Cardiac fibroblast (primary cell): ENCODE measurements around the gene FBXO42.

ENCODE experiments used
- DNase-seq, 2 donors: peaks; one replicate each; pipeline versions ENCODE4 v3.0.0 to v3.0.0-alpha.2; 2010; ENCODE audit warnings: low read depth in 2 of 2
- H3K4me3 ChIP-seq, 2 donors: replicated peaks in 1 of 2; 1 replicate in 1 of 2; 2 replicates in 1 of 2; pipeline ENCODE4 v1.5.1; 2011; ENCODE audit warnings: low read depth in 2 of 2, low read length in 2 of 2, mild to moderate bottlenecking in 2 of 2, moderate library complexity in 1 of 2
- TF ChIP-seq, protein P1 (sequence below): IDR thresholded peaks from one replicate; pipeline ENCODE4 v1.5.1; 2011; ENCODE audit warnings: low read depth, mild to moderate bottlenecking, low read length, inconsistent platforms

The FBXO42 gene

DNA sequence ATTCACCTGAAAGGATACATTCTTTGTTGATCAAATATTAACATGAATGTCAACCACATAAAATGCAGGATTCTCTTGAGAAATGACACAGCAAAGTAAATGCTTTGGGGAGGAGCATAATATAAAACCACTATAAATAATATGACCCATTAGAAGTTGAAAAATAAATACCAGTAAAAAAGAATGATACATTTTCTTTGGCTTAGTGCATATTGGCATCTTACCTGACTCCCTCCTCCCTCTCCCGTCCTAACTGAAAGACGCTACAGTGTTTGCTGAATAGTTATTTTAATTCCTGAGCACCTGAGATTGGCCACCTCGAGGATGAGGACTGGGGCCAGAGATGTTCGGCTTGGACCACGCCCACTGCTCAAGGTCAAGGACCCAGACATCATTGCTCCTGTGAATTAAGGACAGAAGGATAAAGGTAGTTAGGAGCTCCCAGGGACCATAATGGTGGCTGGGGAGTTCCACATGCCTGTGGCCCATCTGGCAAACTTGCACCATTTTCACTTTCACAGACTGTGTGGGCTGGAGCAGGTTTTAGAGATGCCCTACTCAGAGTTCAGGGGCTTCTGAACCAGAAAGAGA lies 98.9 kb downstream of the FBXO42 start:
- H3K4me3 ChIP-seq: no peak overlapping the region
- no peak for DNase-seq
- TF ChIP-seq, protein P1, sequence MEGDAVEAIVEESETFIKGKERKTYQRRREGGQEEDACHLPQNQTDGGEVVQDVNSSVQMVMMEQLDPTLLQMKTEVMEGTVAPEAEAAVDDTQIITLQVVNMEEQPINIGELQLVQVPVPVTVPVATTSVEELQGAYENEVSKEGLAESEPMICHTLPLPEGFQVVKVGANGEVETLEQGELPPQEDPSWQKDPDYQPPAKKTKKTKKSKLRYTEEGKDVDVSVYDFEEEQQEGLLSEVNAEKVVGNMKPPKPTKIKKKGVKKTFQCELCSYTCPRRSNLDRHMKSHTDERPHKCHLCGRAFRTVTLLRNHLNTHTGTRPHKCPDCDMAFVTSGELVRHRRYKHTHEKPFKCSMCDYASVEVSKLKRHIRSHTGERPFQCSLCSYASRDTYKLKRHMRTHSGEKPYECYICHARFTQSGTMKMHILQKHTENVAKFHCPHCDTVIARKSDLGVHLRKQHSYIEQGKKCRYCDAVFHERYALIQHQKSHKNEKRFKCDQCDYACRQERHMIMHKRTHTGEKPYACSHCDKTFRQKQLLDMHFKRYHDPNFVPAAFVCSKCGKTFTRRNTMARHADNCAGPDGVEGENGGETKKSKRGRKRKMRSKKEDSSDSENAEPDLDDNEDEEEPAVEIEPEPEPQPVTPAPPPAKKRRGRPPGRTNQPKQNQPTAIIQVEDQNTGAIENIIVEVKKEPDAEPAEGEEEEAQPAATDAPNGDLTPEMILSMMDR: no peak

DNA sequence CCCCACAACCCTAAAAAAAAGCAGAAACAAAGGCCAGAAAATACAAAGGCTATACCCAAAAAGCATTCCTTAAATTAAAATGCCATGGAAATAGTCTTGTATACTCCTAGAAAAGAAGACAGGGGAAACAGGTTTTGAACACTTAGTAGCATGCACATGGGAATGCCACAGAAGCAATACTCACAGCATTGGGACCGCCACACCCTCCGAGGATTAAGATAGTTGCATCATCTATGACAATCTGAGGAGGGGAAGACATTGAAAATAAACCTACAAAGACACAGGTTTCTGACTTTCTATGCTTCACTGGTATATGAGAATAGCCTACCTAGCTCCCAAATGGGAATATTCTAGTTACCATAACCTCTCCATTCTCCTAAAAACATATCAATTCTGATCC lies 99.4 kb downstream of the FBXO42 start:
- H3K4me3 ChIP-seq: no peak overlapping the region
- DNase-seq: no peak
- TF ChIP-seq, protein P1: no peak

DNA sequence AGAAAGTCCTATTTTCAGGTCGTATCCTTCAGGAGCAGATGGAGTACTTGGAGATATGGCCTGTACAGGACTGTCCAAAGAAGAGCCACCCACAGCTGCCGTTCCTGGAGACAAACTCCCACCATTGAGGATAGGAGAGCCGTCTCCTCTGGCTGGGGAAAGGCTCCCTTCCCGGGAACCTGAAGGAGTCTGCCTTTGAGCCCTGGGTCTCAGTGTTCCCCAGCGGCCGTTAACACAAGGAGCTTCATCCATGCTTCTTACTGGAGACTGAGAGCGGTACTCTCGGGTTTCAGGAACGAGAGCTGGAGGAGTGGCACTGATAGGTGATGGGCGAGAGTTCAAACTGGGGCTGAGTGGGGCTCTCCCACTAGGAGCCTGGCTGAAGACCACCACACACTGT lies 100.9 kb downstream of the FBXO42 start:
- no peak for DNase-seq
- TF ChIP-seq, protein P1: no peak
- no peak overlapping the region for H3K4me3 ChIP-seq

DNA sequence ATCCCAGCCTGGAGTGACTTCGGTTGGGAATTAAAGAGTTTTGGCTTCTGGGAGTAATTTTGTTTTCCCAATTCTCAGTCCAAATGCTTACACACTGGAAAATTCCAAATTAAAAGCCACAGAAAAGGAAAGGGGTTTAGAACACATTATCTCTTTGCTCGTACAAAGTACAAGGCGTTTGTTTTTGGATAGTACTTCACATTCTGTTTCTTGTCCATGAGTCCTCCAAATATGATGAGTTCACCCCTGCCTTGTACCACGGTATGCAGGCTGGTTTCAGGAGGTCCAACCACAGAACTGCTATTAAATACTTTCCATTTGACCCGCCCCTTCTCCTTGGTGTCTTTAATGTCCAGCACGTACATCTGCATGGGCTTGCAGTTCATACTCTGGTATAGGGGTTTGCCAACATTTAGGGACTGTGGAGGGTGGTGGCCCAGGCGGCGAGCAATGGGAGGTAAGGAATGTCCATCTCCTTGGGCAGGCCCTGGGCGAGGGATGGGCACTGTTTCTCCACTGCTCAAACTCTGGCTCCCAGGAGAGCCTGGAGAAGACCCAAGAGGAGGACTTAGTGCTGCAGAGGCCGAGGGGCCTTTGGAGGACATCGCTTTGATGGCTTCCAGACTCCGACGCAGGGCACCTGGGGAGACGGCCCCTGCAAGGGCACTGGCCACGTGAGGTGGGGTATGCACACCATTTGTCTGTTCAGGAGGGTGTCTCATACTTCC lies 101.6 kb downstream of the FBXO42 start:
- no peak overlapping the region for H3K4me3 ChIP-seq
- peak; percentile 49 to 58 for DNase-seq
- TF ChIP-seq, protein P1: no peak

DNA sequence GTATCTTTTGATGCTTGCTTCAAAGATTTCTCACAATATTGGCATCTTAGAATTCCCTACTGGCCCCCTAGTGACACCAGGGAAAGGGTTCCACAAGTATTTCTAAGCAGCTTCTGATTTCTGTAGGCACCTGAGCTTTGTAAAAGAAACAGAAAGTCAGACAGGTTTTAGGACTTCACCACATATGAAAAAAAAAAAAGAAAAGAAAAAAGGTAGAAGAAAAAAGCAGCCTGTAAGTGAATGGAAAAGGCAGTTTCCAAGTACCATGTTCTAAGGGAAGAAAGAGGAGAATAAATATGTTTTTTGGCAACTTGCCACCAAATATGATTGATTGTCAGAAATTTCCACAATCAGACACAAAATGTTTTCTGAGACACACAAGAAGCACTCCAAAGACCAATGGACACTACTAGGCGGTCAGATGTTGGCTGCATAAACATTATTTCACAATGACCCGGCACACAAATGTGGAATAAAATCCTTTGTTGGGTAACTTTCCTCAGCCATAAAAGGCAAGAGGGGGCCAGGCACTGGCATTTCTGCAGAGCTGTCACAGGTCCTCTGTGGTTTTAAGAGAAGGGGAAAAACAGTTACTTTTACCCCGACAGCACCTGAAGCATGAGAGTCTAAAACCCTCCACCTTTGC lies 102.6 kb downstream of the FBXO42 start:
- TF ChIP-seq, protein P1: no peak
- peak; percentile 88 to 90 for DNase-seq
- H3K4me3 ChIP-seq: no peak overlapping the region

DNA sequence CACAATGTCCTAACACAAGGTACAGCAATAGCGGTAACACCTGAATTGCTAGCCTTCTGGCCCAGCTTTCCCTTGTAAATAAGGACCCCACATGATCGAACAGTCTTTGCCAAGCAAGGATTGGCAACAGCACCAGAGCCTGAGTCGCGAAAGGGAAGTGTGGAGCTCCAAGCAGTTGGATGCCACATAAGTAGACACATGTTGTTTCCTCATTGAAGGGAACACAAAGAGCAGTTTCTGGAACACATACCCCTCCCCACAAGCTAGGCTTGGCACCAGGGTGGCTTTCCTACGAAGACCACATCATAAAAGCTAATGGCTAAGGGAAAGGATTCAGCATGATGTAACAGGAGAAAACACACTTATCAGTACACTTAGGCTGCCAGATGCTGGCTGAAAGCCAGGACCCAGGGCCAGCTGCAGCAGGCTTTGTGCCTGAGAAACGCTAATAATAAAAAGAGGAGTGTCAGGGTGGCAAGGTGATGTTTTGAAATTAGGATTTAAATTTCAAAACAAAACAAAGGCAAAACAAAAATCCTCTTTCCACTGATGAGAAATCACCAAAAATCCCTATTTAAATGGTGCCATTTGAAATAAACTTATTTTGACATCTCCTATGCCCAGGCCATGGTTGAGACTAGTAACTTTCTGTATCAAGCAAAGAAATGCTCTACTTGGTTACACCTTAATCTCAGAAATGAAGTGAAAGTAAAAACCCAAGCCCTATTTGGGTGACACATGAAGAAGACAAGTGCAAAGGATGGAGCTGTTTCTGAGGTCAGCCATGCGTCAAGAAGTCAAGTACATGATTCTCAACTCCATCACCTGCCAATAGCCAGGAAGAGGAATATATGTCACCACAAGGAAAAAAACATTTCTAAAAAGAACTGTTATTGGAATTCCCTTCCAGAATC lies 103.4 kb downstream of the FBXO42 start:
- peak; percentile 75 to 92 for DNase-seq
- TF ChIP-seq, protein P1: no peak
- no peak overlapping the region for H3K4me3 ChIP-seq
